ENCODE measurements around the gene DUSP8.

DUSP8 gene

DNA sequence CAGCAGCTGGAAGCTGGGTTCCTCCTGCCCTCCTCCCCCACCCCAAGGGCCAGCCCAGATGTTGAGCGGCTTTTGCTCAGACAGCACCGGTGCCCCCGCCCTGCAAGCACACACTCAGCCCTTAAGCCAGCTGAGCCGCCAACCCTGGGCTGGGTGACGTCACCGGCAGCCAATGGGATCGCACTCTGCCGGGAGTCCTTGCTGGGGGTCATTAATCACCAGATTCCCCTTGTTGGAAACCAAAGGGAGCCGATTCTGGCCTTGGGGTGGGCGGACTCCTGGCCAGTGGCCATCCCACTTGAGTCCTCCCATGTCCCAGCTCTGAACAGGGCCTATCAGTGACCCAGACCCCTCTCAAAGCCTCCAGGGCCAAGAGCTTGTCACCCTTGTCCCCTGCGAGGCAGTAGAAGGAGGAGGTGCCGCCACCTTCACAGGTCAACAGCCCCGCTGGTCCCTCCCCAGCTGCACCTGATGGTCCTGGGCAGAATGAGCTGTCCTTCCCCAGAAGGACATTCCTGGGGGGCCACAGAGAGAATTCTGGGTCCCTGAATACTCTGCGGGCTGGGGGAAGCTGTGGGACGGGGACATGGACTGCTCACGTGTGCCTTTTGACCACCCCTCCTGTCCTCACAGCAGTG is 7.4 kb downstream of the DUSP8 start:
- DNase-seq: peak in 1 of 2 donors; percentile 32

GRCh38 chr11:1563697-1564534 is 8.2 kb downstream of the DUSP8 start:
- DNase-seq: no peak

DNA sequence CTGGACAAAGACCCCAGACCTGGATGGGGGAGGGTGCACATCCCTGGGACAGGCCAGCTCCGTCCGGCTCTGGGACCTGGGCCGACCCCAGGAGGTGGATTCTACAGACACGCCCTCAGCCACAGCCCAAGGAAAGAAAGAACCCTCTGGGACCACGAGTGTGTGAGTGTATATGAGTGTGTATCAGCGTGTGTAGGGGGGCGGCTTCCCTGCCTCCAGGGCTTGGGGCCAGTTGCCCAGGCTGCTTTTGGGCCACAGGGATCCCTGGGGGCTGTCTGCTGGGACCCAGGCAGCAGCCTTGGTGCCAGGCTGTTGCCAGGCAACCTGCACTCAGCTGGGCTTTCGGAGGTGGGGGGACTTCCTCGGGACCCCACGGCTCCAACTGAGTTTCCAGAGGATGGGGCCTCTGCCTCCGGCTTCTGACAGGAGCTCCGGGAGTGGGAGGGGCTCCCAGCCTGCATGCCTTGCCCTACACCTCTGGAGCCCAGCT is 8.9 kb downstream of the DUSP8 start:
- DNase-seq: no peak

DNA sequence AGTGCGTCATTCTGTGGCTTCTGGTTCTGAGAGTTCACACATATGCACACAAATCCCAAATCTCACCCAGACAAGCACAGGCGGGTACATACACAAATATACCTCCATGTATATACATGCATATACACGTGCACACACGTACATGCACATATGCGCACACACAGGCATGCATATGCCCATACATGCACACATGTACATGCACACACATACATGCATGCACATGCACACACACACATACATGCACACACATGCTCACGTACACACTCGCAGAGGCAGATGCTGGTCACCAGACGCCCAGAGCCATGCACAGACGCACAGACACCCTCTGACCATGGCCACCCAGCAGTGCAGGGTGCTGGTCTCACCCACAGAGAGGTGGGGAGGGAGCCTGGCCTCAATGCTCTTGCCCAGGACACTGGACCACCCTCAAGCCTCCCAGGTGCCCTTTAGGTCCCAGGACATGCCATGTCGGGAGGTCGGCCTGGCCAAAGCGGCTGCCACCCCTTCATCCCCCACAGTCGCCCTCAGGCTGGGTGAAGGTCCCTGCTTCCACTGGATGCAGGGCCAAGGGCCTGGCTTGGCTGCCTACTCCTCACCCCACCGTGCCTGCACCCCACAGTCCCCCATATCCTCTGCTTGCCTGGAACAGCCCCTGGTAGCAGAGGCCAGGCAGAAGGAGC is 9.5 kb downstream of the DUSP8 start:
- no peak for DNase-seq

DNA sequence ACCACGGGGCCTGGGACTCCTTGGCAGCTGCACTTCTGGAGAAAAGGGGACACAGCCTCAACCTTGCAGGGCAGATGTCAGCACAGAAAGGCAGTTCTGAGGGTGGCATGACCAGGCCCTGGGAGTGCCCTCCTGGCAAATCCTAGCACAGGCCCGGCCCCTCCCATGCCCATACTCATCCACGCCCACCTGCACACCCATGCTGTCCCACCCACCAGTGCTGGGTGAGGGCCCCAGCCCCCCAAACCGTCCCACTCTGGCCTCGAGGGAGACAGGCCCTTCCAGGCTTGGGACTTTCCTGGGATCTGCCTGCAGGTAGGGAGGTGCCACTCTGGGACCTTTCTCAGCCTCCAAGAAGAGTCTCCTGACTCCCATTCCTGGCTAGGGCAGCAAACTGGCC is 10.1 kb downstream of the DUSP8 start:
- DNase-seq: no peak

DNA sequence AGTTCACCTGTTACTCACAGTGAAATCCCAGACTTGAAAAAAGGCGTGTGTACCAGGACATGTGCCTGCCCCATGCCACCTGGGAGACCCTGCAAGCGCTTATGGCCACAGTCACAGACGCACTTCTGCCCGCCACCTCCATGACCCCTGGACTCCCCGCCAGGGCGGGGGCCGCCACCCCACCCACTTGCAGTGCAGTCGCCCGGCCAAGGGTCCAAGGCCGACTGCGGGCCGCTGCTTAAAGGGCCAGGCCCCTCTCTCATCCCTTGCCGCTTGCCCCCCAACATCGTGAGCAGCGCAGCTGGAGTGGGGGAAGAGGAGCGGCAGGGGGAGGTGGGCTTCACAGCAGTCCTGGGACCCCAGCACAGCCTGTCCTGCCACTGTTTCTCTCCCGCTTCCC is 10.8 kb downstream of the DUSP8 start:
- DNase-seq: no peak

DNA sequence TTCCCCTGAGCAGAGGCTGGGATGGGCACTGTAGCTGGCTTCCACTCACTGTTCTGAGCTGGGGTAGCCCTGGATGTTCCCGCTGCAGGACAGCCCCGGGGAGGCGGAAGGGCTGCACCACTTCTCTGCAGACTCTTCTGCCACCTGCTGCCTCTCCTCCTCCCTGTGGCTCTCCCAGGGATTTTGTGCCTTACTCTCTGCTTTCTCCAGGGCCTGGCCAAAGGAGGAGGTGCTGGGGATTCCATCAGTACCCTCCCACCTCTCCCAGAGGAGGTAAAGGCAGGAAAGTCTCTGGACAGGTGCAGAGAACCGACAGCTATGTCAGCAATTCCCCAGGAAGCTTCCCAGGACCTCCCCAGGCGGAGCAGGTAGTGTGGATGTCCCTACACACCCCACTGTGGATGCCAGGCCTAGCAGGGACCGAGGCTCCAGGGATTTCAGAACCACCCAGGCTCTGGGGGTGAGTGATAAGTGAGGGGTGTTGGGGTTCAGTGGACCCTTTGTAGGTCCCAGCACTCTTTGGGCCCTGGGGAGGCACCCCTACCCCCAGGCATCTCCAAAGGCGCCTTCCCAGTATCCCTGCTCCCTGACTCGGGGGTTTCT is 11.3 kb downstream of the DUSP8 start:
- no peak for DNase-seq

GRCh38 chr11:1560002-1560648 is 11.9 kb downstream of the DUSP8 start:
- no peak for DNase-seq

- DNase-seq: no peak
Measured at GRCh38 chr11:1559111-1559951, 12.7 kb downstream of the DUSP8 start.

GRCh38 chr11:1558775-1559110 is 13.3 kb downstream of the DUSP8 start:
- DNase-seq: no peak

DNA sequence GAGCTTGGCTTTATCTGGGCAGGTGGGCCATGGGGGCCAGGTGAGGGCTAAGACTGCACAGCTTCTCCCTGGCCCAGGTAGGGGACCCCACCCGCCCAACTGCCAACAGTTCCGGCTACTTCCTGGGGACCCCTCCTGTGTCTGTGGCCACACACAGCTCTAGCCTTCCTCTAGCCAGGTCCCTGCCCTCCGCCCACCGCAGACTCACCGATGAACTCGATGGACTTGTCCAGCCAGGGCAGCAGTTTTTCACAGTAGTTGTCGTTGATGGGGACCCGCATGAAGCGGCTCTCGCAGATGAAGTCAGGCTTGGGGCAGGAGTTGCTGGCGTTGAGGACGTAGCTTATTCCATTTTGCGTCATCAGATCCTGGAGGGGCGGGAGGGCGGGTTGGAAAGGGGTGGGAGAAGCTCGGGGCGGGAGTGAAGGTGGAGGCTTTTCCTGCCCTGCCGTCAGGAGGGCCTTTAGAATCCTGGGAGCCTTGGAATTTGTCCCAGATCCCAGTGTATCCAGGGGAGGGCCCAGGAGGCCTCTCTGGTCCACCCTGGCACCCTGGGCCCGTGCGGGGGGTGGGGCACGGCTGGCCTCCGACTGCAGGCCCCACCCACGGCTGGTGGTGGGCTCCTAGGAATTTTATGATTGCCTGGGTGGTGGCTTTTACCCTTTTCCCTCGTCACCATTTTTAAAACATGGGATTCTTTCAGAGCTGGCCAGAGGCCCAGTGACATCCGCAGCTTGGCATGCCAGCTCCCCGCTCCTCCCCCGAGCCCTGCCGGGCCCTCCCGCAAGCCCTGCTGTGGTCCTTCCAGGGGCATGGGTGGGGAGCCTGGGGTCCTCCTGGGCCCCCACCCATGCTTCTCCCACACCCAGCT is 13.9 kb downstream of the DUSP8 start:
- no peak for DNase-seq

DNA sequence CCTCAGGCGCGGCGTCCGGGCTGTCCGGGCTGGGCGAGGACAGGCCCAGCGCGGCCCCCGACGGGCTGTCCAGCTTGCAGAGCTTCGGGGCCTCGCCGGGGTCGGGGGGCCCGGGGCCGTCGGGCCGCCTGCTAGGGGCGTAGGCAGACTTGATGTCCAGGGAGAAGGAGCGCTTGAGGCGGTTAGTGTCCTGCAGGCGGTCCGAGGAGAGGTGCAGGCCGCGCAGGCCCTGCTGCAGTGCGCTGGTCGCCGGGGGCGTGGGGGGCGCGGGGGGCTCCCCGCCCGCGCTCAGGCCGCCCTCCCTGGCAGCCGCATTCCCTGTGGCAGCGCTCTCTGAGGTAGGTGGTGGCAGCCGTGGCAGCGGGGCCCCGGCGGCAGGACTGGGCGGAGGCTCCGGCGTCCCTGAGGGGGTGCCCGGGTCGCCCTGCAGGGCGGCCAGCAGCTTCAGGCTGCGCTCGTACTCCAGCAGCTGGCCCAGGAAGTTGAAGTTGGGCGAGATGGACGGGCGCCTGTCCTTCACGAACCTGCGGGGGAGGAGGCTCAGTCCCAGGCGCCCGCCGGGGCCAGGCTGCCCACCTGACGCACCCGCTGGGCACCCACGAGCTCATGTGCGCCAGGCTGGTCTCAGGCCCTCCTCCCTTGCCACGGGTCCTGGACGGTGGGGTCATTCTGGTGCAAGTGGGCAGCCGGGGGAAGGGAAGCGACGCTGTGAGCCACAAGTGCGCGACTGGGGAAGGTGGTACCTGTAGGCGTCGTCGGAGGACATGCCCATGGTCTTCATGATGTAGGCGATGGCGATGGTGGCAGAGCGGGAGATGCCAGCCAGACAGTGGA is 14.8 kb downstream of the DUSP8 start:
- no peak for DNase-seq

DNA sequence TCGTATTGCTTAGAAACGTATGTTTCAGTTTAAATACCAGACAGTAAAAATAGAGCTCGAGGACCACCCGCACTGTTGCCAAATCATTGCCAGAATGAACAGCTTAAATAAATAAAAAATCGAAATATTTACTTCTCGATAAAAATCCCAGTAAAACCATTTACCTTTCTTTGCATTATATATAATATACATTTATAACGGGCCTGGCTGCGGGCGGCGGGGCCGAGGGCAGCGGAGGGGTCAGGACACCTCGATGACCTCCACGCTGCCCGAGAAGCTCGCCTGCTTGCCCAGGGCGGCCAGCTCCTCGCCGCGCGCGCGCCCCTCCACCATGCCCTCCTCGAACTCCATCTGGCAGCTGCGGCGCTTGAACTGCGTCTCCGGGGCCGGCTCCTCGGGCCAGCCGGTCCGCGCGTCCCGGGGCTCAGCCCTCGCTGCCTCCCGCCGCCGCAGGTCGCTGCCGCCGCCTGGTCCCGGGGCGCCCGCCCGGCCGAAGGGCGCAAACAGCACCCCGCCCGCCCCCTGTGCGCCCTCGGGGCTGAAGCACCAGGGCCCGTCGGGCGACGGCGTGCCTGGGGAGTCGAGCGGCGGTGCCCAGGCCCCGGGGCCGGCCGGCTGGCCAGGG is 15.7 kb downstream of the DUSP8 start:
- DNase-seq: no peak

- no peak for DNase-seq
Measured at GRCh38 chr11:1555713-1556153, 16.3 kb downstream of the DUSP8 start.

- DNase-seq: no peak
Measured at GRCh38 chr11:1554981-1555712, 16.9 kb downstream of the DUSP8 start.

- no peak for DNase-seq
Measured at GRCh38 chr11:1553808-1554594, 18.1 kb downstream of the DUSP8 start.

All from inflammatory macrophage treated with lipopolysaccharide for 1 hour (primary cell).